ENCODE results near the gene CABLES2.

GRCh38 chr20:62429455-62430310 lies 22.6 kb upstream of the CABLES2 start:
- TF ChIP-seq CTCF (IDR thresholded peaks at IDR 0.05) (no peak), POLR2AphosphoS5 (IDR thresholded peaks at IDR 0.05) (no peak), POLR2A (IDR thresholded peaks at IDR 0.05; ENCODE audit: low read depth) (no peak)
